ENCODE data around the gene SLC35E4.

Gene SLC35E4

GRCh38 chr22:30695351-30695851 lies 59.8 kb downstream of the SLC35E4 start:
- H3K9me3 ChIP-seq = no peaks in the 10 kb centered on the region
- peak overlapping the region; percentile 63 for H3K4me3 ChIP-seq (ENCODE audit: low read depth, low read length)
- H3K36me3 ChIP-seq = no peaks in the 10 kb centered on the region
- no peaks in the 10 kb centered on the region for H3K27me3 ChIP-seq
- H3K4me1 ChIP-seq = no peaks in the 10 kb centered on the region
- DNase-seq = no peak
- no peak for TF ChIP-seq CTCF (IDR thresholded peaks at IDR 0.05; ENCODE audit: low read depth, low read length)

GRCh38 chr22:30695871-30696655 lies 60.5 kb downstream of the SLC35E4 start:
- no peak for DNase-seq
- Histone ChIP-seq H3K36me3 (no peaks in the 10 kb centered on the region), H3K27me3 (no peaks in the 10 kb centered on the region), H3K9me3 (no peaks in the 10 kb centered on the region), H3K4me1 (no peaks in the 10 kb centered on the region), H3K4me3 (ENCODE audit: low read depth, low read length) (no peak overlapping the region)
- TF ChIP-seq CTCF (IDR thresholded peaks at IDR 0.05; ENCODE audit: low read depth, low read length) = no peak

Measured in BE2C (cell line).